GM23248 (cell line): ENCODE data around the gene CGNL1. TPM values are rescaled to one million over a fixed set of nuclear protein-coding genes. Genes with fewer than 3 reads are reported as not detected.

ENCODE experiments used
- DNase-seq: peaks from one replicate; pipeline ENCODE4 v3.0.0-alpha.2; 2015
- H2AFZ ChIP-seq: fragments of 200-600 bp; sonication (generic); 2 replicates; pipeline ENCODE4 v1.6.1; 2016; ENCODE audit warnings: antibody characterized with exemption
- H3F3A ChIP-seq: fragments of 200-600 bp; sonication (generic); 2 replicates; pipeline ENCODE4 v1.6.1; 2016; ENCODE audit warnings: mild to moderate bottlenecking, antibody characterized with exemption, mixed run types; ENCODE audit not compliant: insufficient read depth
- H3K27ac ChIP-seq: fragments of 200-600 bp; sonication (generic); 2 replicates; pipeline ENCODE4 v1.5.1; 2016; ENCODE audit warnings: mild to moderate bottlenecking
- H3K27me3 ChIP-seq: fragments of 200-600 bp; sonication (generic); replicated peaks from 2 replicates; pipeline ENCODE4 v1.6.1; 2016; ENCODE audit warnings: mild to moderate bottlenecking; ENCODE audit not compliant: insufficient read depth
- H3K36me3 ChIP-seq: fragments of 200-600 bp; sonication (generic); 2 replicates; pipeline ENCODE4 v1.6.1; 2016; ENCODE audit warnings: low read depth, mild to moderate bottlenecking
- H3K4me1 ChIP-seq: fragments of 200-600 bp; sonication (generic); 2 replicates; pipeline ENCODE4 v1.6.1; 2016; ENCODE audit warnings: mild to moderate bottlenecking; ENCODE audit not compliant: insufficient read depth
- H3K4me2 ChIP-seq: fragments of 200-600 bp; sonication (generic); one replicate; pipeline ENCODE4 v1.6.1; 2016; ENCODE audit warnings: mild to moderate bottlenecking; ENCODE audit not compliant: unreplicated experiment
- H3K4me3 ChIP-seq: fragments of 200-600 bp; sonication (generic); 2 replicates; pipeline ENCODE4 v1.5.1; 2016; ENCODE audit warnings: mild to moderate bottlenecking
- H3K79me2 ChIP-seq: fragments of 200-600 bp; sonication (generic); 2 replicates; pipeline ENCODE4 v1.6.1; 2016; ENCODE audit warnings: mild to moderate bottlenecking; ENCODE audit not compliant: insufficient read depth
- H3K9ac ChIP-seq: fragments of 200-600 bp; sonication (generic); 2 replicates; pipeline ENCODE4 v1.6.1; 2016; ENCODE audit warnings: mild to moderate bottlenecking
- H3K9me2 ChIP-seq: fragments of 200-600 bp; sonication (generic); 2 replicates; pipeline ENCODE4 v1.6.1; 2016; ENCODE audit warnings: mixed run types, mild to moderate bottlenecking, moderate library complexity; ENCODE audit not compliant: insufficient read depth
- H3K9me3 ChIP-seq: fragments of 200-600 bp; sonication (generic); one replicate; pipeline ENCODE4 v1.6.1; 2017; ENCODE audit warnings: low read depth
- H4K20me1 ChIP-seq: fragments of 200-600 bp; sonication (generic); 2 replicates; pipeline ENCODE4 v1.6.0; 2016; ENCODE audit not compliant: insufficient read depth
- EZH2 ChIP-seq: fragments of 200-600 bp; sonication (generic); IDR thresholded peaks from 2 replicates; pipeline ENCODE4 v1.6.1; 2018; ENCODE audit warnings: antibody characterized with exemption, mild to moderate bottlenecking; ENCODE audit not compliant: insufficient read depth, poor library complexity, severe bottlenecking
- EZH2phosphoT487 ChIP-seq: fragments of 200-600 bp; sonication (generic); IDR thresholded peaks from 2 replicates; pipeline ENCODE4 v1.6.1; 2018; ENCODE audit warnings: antibody characterized with exemption, moderate library complexity, mild to moderate bottlenecking, low read depth; ENCODE audit not compliant: insufficient read depth
- WGBS, 2 experiments: methylation state at CpG; one replicate each; pipeline ENCODE4 v1.1.6; 2015 to 2017; ENCODE audit warnings: low lambda C conversion rate in 2 of 2, low coverage in 1 of 2; ENCODE audit errors: missing lambda C conversion rate in 2 of 2; 5-methylcytosine and 5-hydroxymethylcytosine counted together
- in situ Hi-C: fragments of 300-500 bp; cut with MboI; formaldehyde crosslinking; loops from 2 replicates; pipeline ENCODE4 v1.15.0; 2020
- polyA plus RNA-seq: library from polyadenylated mRNA; unstranded; fragments of >200 nt; fragmentation: Nextera tagmentation; extraction: Ambion mirVana; gene quantifications from 2 replicates; pipeline ENCODE4 v1.2.1, GENCODE V29; 2016
- total RNA-seq: library from RNA; depleted of rRNA; stranded (reverse); fragments of >200 nt; shearing (Covaris generic); gene quantifications from 2 replicates; pipeline ENCODE4 v1.2.3, GENCODE V29; 2014

The CGNL1 gene
- total and polyA plus RNA-seq, 2 experiments from 2014 or later: 0.11 TPM

GRCh38 chr15:57344282-57344681 lies 32.0 kb upstream of the CGNL1 start:
- Histone ChIP-seq H3K36me3 (no peaks in the 10 kb centered on the region), H3K27me3 (no peaks in the 10 kb centered on the region), H2AFZ (no peak overlapping the region), H3K9me2 (no peaks in the 10 kb centered on the region), H3K79me2 (no peaks in the 10 kb centered on the region), H3K9ac (no peak overlapping the region), H3K9me3 (no peaks in the 10 kb centered on the region), H3F3A (no peaks in the 10 kb centered on the region), H4K20me1 (no peaks in the 10 kb centered on the region), H3K4me3 (no peak overlapping the region), H3K27ac (no peak overlapping the region), H3K4me2 (no peak overlapping the region), H3K4me1 (no peaks in the 10 kb centered on the region)
- DNase-seq: no peak
- 91 to 94% methylated on average over 9 of the region's 9 CpGs for WGBS, 2 experiments
- no peak for TF ChIP-seq EZH2phosphoT487
- TF ChIP-seq EZH2: no peak
- in situ Hi-C loops: loop anchor here (5.0 kb wide), 1 partner anchor 188 kb away; no protein-coding TSS in a partner anchor

- Histone ChIP-seq H3K79me2 (no peaks in the 10 kb centered on the region), H3K27ac (no peak overlapping the region), H3K4me2 (no peak overlapping the region), H3K4me1 (no peaks in the 10 kb centered on the region), H3K36me3 (no peaks in the 10 kb centered on the region), H3K9me3 (no peaks in the 10 kb centered on the region), H3K9ac (no peak overlapping the region), H4K20me1 (no peaks in the 10 kb centered on the region), H2AFZ (no peak overlapping the region), H3F3A (no peaks in the 10 kb centered on the region), H3K4me3 (no peak overlapping the region), H3K27me3 (no peaks in the 10 kb centered on the region), H3K9me2 (no peaks in the 10 kb centered on the region)
- TF ChIP-seq EZH2 (no peak), EZH2phosphoT487 (no peak)
- in situ Hi-C loops: no loop called here
- no peak for DNase-seq
- 86 to 90% methylated on average over 5 of the region's 5 CpGs for WGBS, 2 experiments
Observed at GRCh38 chr15:57345584-57345983, 30.7 kb upstream of the CGNL1 start.

GRCh38 chr15:57348081-57348480 lies 28.2 kb upstream of the CGNL1 start:
- TF ChIP-seq EZH2phosphoT487 (no peak), EZH2 (no peak)
- Histone ChIP-seq H3K27ac (no peak overlapping the region), H3K27me3 (no peaks in the 10 kb centered on the region), H3K9ac (no peak overlapping the region), H3K79me2 (no peaks in the 10 kb centered on the region), H3K9me2 (no peaks in the 10 kb centered on the region), H3K9me3 (no peaks in the 10 kb centered on the region), H3K4me1 (no peaks in the 10 kb centered on the region), H3F3A (no peaks in the 10 kb centered on the region), H3K36me3 (no peaks in the 10 kb centered on the region), H3K4me3 (no peak overlapping the region), H2AFZ (no peak overlapping the region), H3K4me2 (no peak overlapping the region), H4K20me1 (no peaks in the 10 kb centered on the region)
- in situ Hi-C loops: no loop called here
- WGBS, 2 experiments: 58 to 61% methylated on average over 1 of the region's 1 CpG
- no peak for DNase-seq

- Histone ChIP-seq H3K4me3 (no peak overlapping the region), H4K20me1 (no peaks in the 10 kb centered on the region), H3K4me2 (no peak overlapping the region), H3K4me1 (peaks cover 11% of the 10 kb centered on the region; the same call in 1 of the 2 replicates), H3K79me2 (no peaks in the 10 kb centered on the region), H3K27ac (no peak overlapping the region), H2AFZ (no peak overlapping the region), H3F3A (no peaks in the 10 kb centered on the region), H3K9me3 (no peaks in the 10 kb centered on the region), H3K9me2 (no peaks in the 10 kb centered on the region), H3K9ac (no peak overlapping the region), H3K27me3 (no peaks in the 10 kb centered on the region), H3K36me3 (no peaks in the 10 kb centered on the region)
- in situ Hi-C loops: no loop called here
- TF ChIP-seq EZH2phosphoT487: no peak
- no peak for TF ChIP-seq EZH2
- 93 to 95% methylated on average over 17 of the region's 17 CpGs for WGBS, 2 experiments
- DNase-seq: no peak
Observed at GRCh38 chr15:57352535-57353316, 23.6 kb upstream of the CGNL1 start.
